Activated T-cell treated with anti-CD3 and anti-CD28 coated beads for 24 hours (primary cell): ENCODE results near the gene EVI5.
"Not testable (repeated sequence)": the region's sequence is repeated elsewhere in the genome, so short reads cannot be mapped to it uniquely, and the experiment has no call there.

Experiments
- DNase-seq: peaks from one replicate; pipeline ENCODE4 v3.0.0-alpha.2; 2020; ENCODE audit warnings: low read depth

The EVI5 gene

GRCh38 chr1:92690212-92690906 lies 94.5 kb downstream of the EVI5 start:
- DNase-seq = no peak

- DNase-seq = no peak
Measured at GRCh38 chr1:92679980-92680379, 104.9 kb downstream of the EVI5 start.

- no peak for DNase-seq
Measured at GRCh38 chr1:92663775-92664174, 121.1 kb downstream of the EVI5 start.

- DNase-seq = no peak
Measured at GRCh38 chr1:92662048-92662447, 122.9 kb downstream of the EVI5 start.

GRCh38 chr1:92657701-92658100 lies 127.2 kb downstream of the EVI5 start:
- no peak for DNase-seq

GRCh38 chr1:92655197-92655801 lies 129.6 kb downstream of the EVI5 start:
- no peak for DNase-seq

GRCh38 chr1:92653605-92654381 lies 131.1 kb downstream of the EVI5 start:
- no peak for DNase-seq

- not testable (repeated sequence) for DNase-seq
Measured at GRCh38 chr1:92640686-92641085, 144.2 kb downstream of the EVI5 start.

- no peak for DNase-seq
Measured at GRCh38 chr1:92638498-92638897, 146.4 kb downstream of the EVI5 start.

GRCh38 chr1:92635203-92635602 lies 149.7 kb downstream of the EVI5 start:
- DNase-seq = not testable (repeated sequence)

GRCh38 chr1:92623187-92623778 lies 161.6 kb downstream of the EVI5 start:
- no peak for DNase-seq

- peak; percentile 12 for DNase-seq
Measured at GRCh38 chr1:92619466-92620189, 165.3 kb downstream of the EVI5 start.

GRCh38 chr1:92601044-92601443 lies 183.9 kb downstream of the EVI5 start:
- DNase-seq = no peak

- DNase-seq = no peak
Measured at GRCh38 chr1:92599184-92599583, 185.7 kb downstream of the EVI5 start.

- DNase-seq = not testable (repeated sequence)
Measured at GRCh38 chr1:92589361-92589760, 195.5 kb downstream of the EVI5 start.

- no peak for DNase-seq
Measured at GRCh38 chr1:92587445-92587844, 197.5 kb downstream of the EVI5 start.

GRCh38 chr1:92585831-92586230 lies 199.1 kb downstream of the EVI5 start:
- no peak for DNase-seq

- DNase-seq = not testable (repeated sequence)
Measured at GRCh38 chr1:92584810-92585209, 200.1 kb downstream of the EVI5 start.

GRCh38 chr1:92583821-92584760 lies 200.8 kb downstream of the EVI5 start:
- DNase-seq = no peak

GRCh38 chr1:92577261-92577895 lies 207.5 kb downstream of the EVI5 start:
- DNase-seq = no peak
